Measurements from ENCODE around the gene CEP72.
"Not testable (repeated sequence)": the region's sequence is repeated elsewhere in the genome, so short reads cannot be mapped to it uniquely, and the experiment has no call there.

Gene CEP72

DNA sequence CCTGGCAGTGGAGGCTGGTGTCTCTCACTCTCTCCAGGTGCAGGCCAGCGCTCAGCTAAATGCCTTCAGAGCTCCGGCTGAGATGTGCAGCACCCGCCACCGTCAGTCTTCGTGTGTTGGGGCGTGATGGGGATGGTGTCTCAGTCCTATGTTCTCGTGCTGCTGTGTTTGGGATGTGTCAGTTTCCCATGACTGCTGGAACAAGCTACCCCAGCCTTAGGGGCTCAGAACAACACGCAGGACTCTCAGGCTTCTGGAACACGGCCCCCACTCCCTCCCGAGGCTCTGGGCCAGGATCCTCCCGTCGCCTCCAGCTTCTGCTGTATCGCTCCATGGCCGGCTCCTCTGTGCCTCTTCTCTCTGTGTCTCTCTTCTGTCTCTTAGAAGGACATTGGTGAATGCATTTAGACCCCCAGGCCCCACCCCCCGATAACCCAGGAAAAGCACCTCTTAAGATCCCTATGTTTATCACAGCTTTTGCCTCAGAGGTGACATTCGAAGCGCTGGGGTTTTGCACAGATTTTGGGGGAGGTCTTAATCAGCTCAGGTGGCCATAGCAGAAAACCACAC is 9.6 kb upstream of the CEP72 start:
- Histone ChIP-seq H3K9me3 (replicated peaks; ENCODE audit: low read length) (no peaks in the 10 kb centered on the region), H3K9ac (ENCODE audit: low read depth, low read length) (no peak overlapping the region), H3K4me3 (ENCODE audit: low read length) (no peak overlapping the region), H3K4me2 (ENCODE audit: low read length) (no peak overlapping the region), H3K36me3 (ENCODE audit: insufficient read depth, low read length) (no peaks in the 10 kb centered on the region), H3K4me1 (ENCODE audit: control insufficient read depth, insufficient read depth, low read length) (no peaks in the 10 kb centered on the region), H3K27me3 (ENCODE audit: control insufficient read depth, insufficient read depth, low read length) (peaks cover 46% of the 10 kb centered on the region)

DNA sequence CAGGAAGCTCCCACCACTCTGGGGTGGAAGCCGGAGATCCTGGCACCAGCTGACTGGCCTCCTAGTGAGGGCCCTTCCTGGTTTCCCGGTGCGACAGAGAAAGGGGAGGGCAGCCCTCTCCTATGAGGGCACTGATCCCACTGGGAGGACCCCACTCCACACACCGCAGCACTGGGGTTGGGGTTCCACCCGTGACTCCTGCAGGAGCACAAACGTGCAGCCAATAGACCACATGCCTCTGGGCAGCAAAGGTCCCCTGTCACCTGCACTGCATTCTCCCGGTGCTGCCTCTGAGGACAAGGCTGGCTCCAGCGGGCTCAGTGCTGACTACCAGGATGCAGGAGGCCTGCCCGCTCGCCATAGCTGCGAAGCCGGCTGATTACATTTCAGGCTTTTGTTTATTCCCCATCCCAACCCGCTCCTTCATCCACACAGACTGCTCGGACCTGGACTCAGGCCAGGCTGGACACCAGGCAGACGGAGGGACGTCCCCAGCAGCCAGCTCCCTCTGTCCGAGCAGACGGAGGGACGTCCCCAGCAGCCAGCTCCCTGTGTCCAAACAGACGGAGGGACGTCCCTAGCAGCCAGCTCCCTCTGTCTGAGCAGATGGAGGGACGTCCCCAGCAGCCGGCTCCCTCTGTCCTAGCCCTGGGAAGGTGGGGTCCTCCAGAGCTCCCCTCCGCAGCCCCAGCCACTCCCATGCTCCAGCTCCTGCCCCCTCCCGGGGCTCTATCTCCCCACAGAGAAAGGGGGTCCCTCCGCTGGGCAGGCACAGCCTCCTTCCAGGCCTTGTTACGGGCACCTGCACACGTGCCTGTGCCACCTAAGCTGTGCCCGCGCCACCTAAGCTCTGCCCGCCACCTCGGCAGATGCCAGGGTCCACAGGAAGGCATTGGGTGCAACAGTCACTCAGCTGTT is 8.8 kb upstream of the CEP72 start:
- Histone ChIP-seq H3K36me3 (ENCODE audit: insufficient read depth, low read length) (no peaks in the 10 kb centered on the region), H3K4me3 (ENCODE audit: low read length) (no peak overlapping the region), H3K9ac (ENCODE audit: low read depth, low read length) (no peak overlapping the region), H3K9me3 (replicated peaks; ENCODE audit: low read length) (no peaks in the 10 kb centered on the region), H3K4me1 (ENCODE audit: control insufficient read depth, insufficient read depth, low read length) (no peaks in the 10 kb centered on the region), H3K4me2 (ENCODE audit: low read length) (no peak overlapping the region), H3K27me3 (ENCODE audit: control insufficient read depth, insufficient read depth, low read length) (peaks cover 38% of the 10 kb centered on the region)

DNA sequence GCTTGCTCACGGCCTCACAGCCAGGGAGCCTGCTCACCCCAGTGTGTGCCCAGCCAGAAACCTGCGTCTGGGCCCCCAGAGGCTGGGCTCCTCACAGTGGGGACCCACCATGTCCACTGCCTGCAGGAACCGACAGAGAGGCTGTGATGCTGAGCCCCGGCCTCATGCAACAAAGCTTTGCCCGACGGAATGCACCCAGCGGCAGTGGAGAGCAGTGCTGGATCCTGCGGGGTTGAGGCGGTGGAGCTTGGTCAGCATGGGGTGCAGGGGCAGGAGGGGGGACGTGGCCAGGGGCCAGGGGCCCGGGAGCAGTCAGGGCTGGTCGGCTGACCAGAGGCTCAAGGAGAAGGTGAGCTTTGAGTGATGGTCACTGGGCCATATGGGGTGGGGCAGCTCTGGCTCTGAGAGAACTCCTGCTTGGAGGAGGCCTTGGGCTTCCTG is 7.7 kb upstream of the CEP72 start:
- Histone ChIP-seq H3K9ac (ENCODE audit: low read depth, low read length) (no peak overlapping the region), H3K4me3 (ENCODE audit: low read length) (no peak overlapping the region), H3K27me3 (ENCODE audit: control insufficient read depth, insufficient read depth, low read length) (peaks cover 29% of the 10 kb centered on the region), H3K36me3 (ENCODE audit: insufficient read depth, low read length) (no peaks in the 10 kb centered on the region), H3K4me2 (ENCODE audit: low read length) (no peak overlapping the region), H3K4me1 (ENCODE audit: control insufficient read depth, insufficient read depth, low read length) (no peaks in the 10 kb centered on the region), H3K9me3 (replicated peaks; ENCODE audit: low read length) (no peaks in the 10 kb centered on the region)

DNA sequence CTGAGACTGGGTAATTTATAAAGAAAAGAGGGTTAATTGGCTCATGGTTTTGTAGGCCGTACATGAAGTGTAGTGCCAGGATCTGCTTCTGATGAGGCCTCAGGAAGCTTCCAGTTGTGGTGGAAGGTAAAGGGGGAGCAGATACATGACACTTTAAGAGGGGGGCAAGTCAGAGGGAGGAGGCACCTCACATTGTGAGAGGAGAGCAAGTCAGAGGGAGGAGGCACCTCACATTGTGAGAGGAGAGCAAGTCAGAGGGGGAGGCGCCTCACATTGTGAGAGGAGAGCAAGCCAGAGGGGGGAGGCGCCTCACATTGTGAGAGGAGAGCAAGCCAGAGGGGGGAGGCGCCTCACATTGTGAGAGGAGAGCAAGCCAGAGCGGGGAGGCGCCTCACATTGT is 7.0 kb upstream of the CEP72 start:
- H3K27me3 ChIP-seq (ENCODE audit: control insufficient read depth, insufficient read depth, low read length) = peaks cover 29% of the 10 kb centered on the region
- H3K9ac ChIP-seq (ENCODE audit: low read depth, low read length); H3K9me3 ChIP-seq (replicated peaks; ENCODE audit: low read length); H3K36me3 ChIP-seq (ENCODE audit: insufficient read depth, low read length); H3K4me1 ChIP-seq (ENCODE audit: control insufficient read depth, insufficient read depth, low read length); H3K4me3 ChIP-seq (ENCODE audit: low read length); H3K4me2 ChIP-seq (ENCODE audit: low read length): not testable (repeated sequence)

DNA sequence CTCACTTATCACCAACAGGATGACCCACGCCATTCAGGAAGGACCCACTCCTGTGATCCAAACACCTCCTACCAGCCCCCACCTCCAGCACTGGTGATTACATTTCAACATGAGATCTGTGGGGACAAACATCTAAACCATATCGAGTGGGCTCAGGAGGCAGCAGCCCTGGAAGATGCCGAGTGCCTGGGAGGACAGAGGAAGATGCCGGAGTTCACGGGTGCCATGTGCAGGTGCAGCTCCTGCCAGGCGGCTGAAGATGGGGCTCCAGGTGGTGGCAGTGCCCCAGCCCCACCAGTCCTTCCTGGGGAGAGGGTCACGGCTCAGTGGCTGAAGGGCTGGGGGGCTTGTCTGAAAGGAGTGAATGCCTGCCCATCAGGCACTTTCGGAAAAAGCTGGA is 6.1 kb upstream of the CEP72 start:
- H3K27me3 ChIP-seq (ENCODE audit: control insufficient read depth, insufficient read depth, low read length) = peaks cover 29% of the 10 kb centered on the region
- H3K36me3 ChIP-seq (ENCODE audit: insufficient read depth, low read length) = no peaks in the 10 kb centered on the region
- no peaks in the 10 kb centered on the region for H3K9me3 ChIP-seq (replicated peaks; ENCODE audit: low read length)

DNA sequence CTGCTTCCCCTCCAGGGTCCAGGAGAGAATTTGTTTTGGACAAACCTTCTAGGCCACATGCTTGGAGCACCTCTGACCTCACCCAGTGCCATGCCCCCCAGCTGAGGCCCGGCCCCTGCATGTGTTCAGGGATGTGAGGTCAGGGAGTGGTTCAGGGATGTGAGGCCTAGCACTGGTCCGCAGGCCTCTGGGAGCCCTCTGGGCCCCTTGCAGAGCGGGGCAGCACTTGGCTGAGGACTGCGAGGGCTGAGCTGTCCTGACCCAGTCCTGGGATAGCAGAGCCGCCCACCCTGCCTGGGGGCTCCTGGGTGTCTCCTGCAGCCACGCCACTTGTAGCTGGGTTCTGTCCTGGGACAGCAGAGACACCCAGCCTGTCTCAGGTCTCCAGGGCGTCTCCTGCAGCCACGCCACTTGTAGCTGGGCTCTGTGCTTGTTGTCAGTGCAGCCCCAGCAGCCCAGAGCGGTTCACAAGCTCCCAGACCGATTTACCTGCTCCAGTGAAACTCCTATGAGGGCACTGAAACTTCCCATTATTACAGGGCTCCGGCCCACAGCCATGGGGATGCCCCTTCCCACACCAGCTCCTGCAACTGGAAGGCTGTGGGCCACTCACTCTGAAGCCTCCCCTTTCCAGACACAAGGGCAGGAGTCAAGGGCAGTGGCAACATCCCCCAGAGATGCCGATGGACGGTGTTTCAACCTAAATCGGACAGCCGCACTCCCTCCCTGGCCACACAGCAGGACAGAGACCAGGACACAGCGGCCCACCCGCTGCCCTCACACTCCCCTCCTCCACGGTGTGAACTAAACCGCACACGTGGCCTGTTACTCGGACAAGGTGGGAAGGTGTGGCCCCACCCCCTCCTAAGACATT is 5.4 kb upstream of the CEP72 start:
- peaks cover 6% of the 10 kb centered on the region for H3K4me1 ChIP-seq (ENCODE audit: control insufficient read depth, insufficient read depth, low read length)
- no peaks in the 10 kb centered on the region for H3K36me3 ChIP-seq (ENCODE audit: insufficient read depth, low read length)
- H3K4me3 ChIP-seq (ENCODE audit: low read length) = no peak overlapping the region
- no peak overlapping the region for H3K4me2 ChIP-seq (ENCODE audit: low read length)
- no peaks in the 10 kb centered on the region for H3K9me3 ChIP-seq (replicated peaks; ENCODE audit: low read length)
- no peak overlapping the region for H3K9ac ChIP-seq (ENCODE audit: low read depth, low read length)
- H3K27me3 ChIP-seq (ENCODE audit: control insufficient read depth, insufficient read depth, low read length) = peaks cover 25% of the 10 kb centered on the region

More for the DNA sequence above, 6.1 kb upstream of the CEP72 start:
- Histone ChIP-seq H3K4me1 (ENCODE audit: control insufficient read depth, insufficient read depth, low read length) (peaks cover under 1% of the 10 kb centered on the region), H3K4me2 (ENCODE audit: low read length) (no peak overlapping the region), H3K4me3 (ENCODE audit: low read length) (no peak overlapping the region), H3K9ac (ENCODE audit: low read depth, low read length) (no peak overlapping the region)

DNA sequence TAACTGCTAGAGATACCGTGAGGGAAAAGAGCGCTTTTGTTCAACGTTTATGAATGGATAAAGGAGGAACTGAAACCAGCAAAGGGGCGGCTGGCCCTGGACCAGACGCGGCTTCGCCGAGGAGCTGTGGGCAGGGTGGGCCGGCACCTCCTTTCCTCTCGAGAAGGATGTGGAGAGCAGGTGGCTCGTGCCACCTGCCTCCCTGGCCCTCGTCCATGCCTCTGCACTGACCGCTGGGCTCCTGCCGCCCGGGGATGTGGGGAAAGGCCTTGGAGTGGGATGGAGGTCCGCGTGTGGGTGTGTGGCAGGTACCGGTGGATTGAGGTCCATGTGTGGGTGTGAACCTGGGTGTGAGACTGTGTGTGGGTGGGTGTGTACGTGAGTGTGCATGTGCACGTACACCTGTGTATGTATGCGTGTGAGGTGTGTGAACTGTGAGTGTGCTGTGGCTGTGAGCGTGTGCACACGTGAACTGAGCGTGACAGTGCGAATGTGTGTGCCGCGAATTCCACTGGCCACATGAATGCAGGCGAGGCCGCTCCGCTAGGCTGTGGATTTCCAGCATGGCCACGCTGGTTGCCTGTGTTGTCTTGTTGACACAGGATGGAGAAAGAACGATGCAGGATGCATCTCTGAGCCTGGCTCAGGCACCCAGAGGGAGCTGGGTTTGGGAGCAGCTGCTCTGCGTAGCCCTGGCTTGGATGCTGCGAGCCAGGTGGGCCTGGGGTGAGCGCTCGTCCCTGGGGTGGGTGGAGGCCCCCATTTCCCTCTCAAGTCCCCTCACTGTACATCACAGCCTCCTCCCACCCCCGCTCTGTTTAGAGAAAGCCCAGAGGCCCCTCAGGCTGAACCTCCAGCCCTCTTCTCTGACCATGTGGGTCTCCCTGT is 4.4 kb upstream of the CEP72 start:
- Histone ChIP-seq H3K27me3 (ENCODE audit: control insufficient read depth, insufficient read depth, low read length) (peaks cover 18% of the 10 kb centered on the region), H3K4me1 (ENCODE audit: control insufficient read depth, insufficient read depth, low read length) (peaks cover 6% of the 10 kb centered on the region), H3K4me2 (ENCODE audit: low read length) (no peak overlapping the region), H3K9me3 (replicated peaks; ENCODE audit: low read length) (no peaks in the 10 kb centered on the region), H3K9ac (ENCODE audit: low read depth, low read length) (no peak overlapping the region), H3K4me3 (ENCODE audit: low read length) (no peak overlapping the region), H3K36me3 (ENCODE audit: insufficient read depth, low read length) (no peaks in the 10 kb centered on the region)

DNA sequence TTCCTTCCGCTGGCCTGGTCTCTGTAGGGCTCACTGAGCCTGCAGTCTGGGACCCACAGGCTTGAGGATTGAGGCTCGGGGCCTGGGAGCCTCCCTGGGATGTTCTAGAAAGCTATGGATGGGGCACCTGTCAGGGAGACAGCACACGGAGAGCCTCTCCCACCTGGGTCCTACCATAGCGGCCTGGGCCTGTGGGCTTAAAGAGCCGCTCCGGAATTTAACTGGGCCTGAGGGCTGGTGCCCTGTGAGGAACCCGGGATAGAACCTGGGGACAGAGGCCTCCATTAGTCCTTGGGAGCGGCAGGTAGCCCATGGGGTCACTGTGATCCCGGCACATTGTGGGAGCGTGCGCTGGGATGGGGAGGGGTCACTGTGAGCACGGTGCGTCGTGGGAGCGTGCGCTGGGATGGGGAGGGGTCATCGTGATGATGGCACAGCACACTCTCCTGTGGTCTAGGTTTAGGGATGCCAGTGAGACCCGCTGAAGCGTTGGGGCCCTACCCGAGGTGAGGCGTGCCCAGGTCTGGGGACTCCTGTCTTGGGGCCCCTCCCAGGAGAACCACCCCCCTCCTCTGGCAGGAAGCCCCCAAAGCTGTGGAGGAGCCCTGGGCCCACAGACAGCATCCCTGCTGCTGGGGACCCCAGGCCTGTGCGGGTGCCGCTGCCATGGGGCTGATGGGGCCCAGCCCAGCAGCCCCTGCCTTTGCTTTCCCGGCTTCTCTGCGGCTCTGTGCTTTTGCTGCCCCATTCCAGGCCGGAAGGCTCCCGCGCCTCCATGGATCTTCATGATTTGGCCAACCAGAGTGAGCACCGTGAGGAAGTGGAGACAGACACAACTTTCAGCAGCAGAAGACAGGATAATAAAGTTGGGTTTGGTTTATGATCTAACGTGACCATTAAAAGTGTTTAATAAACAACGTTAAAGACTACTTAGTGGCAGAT is 3.4 kb upstream of the CEP72 start:
- Histone ChIP-seq H3K27me3 (ENCODE audit: control insufficient read depth, insufficient read depth, low read length) (peaks cover 10% of the 10 kb centered on the region), H3K4me1 (ENCODE audit: control insufficient read depth, insufficient read depth, low read length) (peaks cover 7% of the 10 kb centered on the region), H3K36me3 (ENCODE audit: insufficient read depth, low read length) (no peaks in the 10 kb centered on the region), H3K9ac (ENCODE audit: low read depth, low read length) (no peak overlapping the region), H3K4me2 (ENCODE audit: low read length) (no peak overlapping the region), H3K9me3 (replicated peaks; ENCODE audit: low read length) (no peaks in the 10 kb centered on the region), H3K4me3 (ENCODE audit: low read length) (no peak overlapping the region)

DNA sequence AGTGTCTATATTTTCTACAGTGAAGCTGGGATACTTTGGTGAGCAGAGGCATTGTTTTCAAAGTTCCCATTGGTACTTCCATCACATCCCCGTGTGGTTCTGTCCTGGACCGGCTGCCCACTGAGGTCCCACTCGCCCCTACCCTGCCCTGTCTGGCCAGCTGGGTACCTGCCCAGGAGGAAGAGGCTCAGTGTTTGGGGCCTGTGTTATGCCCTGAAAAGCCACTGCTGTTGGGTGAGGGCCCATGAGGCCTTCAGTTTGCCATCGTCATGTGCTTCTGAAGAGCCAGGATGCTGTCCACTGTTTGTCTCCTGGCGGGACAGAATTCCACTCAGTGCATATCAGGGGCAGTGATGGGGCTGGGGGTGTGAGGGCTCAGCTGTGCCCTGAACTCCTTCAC is 2.6 kb upstream of the CEP72 start:
- no peaks in the 10 kb centered on the region for H3K36me3 ChIP-seq (ENCODE audit: insufficient read depth, low read length)
- no peak overlapping the region for H3K4me3 ChIP-seq (ENCODE audit: low read length)
- H3K4me1 ChIP-seq (ENCODE audit: control insufficient read depth, insufficient read depth, low read length) = peaks cover 9% of the 10 kb centered on the region
- peaks cover 8% of the 10 kb centered on the region for H3K27me3 ChIP-seq (ENCODE audit: control insufficient read depth, insufficient read depth, low read length)
- H3K4me2 ChIP-seq (ENCODE audit: low read length) = no peak overlapping the region
- no peak overlapping the region for H3K9ac ChIP-seq (ENCODE audit: low read depth, low read length)
- no peaks in the 10 kb centered on the region for H3K9me3 ChIP-seq (replicated peaks; ENCODE audit: low read length)
